Loucy (cell line): ENCODE results near the gene PCED1B.

Experiments used
- H2AFZ ChIP-seq: fragments of 200-600 bp; sonication (generic); 2 replicates; pipeline ENCODE4 v1.6.0; 2016; ENCODE audit warnings: antibody characterized with exemption, mild to moderate bottlenecking, low read length, moderate library complexity
- H3F3A ChIP-seq: fragments of 200-600 bp; 2 replicates; pipeline ENCODE4 v1.6.0; 2016; ENCODE audit warnings: antibody characterized with exemption, low read depth, mild to moderate bottlenecking
- H3K27me3 ChIP-seq: fragments of 200-600 bp; sonication (generic); 2 replicates; pipeline ENCODE4 v1.6.1; 2014; ENCODE audit warnings: low read length, mild to moderate bottlenecking; ENCODE audit not compliant: insufficient read depth, poor library complexity, severe bottlenecking
- H3K36me3 ChIP-seq: fragments of 200-600 bp; sonication (generic); 2 replicates; pipeline ENCODE4 v1.6.1; 2016; ENCODE audit warnings: low read length; ENCODE audit not compliant: insufficient read depth
- H3K4me1 ChIP-seq: fragments of 200-600 bp; sonication (generic); 2 replicates; pipeline ENCODE4 v1.5.1; 2014; ENCODE audit warnings: low read length, mild to moderate bottlenecking; ENCODE audit not compliant: insufficient read depth, poor library complexity, severe bottlenecking
- H3K4me2 ChIP-seq: fragments of 200-600 bp; sonication (generic); 2 replicates; pipeline ENCODE4 v1.6.0; 2014; ENCODE audit warnings: antibody characterized with exemption, low read length, low read depth, mild to moderate bottlenecking; ENCODE audit not compliant: poor library complexity, severe bottlenecking
- H3K4me3 ChIP-seq: fragments of 200-600 bp; sonication (generic); 2 replicates; pipeline ENCODE4 v1.5.1; 2014; ENCODE audit warnings: low read length, mild to moderate bottlenecking, mixed read lengths; ENCODE audit not compliant: poor library complexity, severe bottlenecking
- H3K79me2 ChIP-seq: fragments of 200-600 bp; sonication (generic); 2 replicates; pipeline ENCODE4 v1.6.1; 2014; ENCODE audit warnings: low read length; ENCODE audit not compliant: insufficient read depth
- H3K9ac ChIP-seq: fragments of 200-600 bp; sonication (generic); 2 replicates; pipeline ENCODE4 v1.6.0; 2014; ENCODE audit warnings: mild to moderate bottlenecking, low read depth, low read length, moderate library complexity; ENCODE audit not compliant: poor library complexity, severe bottlenecking
- H3K9me2 ChIP-seq: fragments of 200-600 bp; sonication (generic); replicated peaks from 2 replicates; pipeline ENCODE4 v1.6.1; 2016; ENCODE audit warnings: low read depth, low read length, mixed read lengths
- H3K9me3 ChIP-seq: fragments of 200-600 bp; sonication (generic); 2 replicates; pipeline ENCODE4 v1.6.1; 2014; ENCODE audit warnings: mild to moderate bottlenecking, antibody characterized with exemption, low read length, low read depth; ENCODE audit not compliant: insufficient read depth
- H4K20me1 ChIP-seq: fragments of 200-600 bp; sonication (generic); 2 replicates; pipeline ENCODE4 v1.6.0; 2014; ENCODE audit warnings: antibody characterized with exemption, low read length, mild to moderate bottlenecking; ENCODE audit not compliant: insufficient read depth, poor library complexity, severe bottlenecking
- EZH2phosphoT487 ChIP-seq: fragments of 200-600 bp; IDR thresholded peaks from 2 replicates; pipeline ENCODE4 v1.6.1; 2018; ENCODE audit warnings: antibody characterized with exemption, mild to moderate bottlenecking, moderate library complexity, borderline replicate concordance
- TF ChIP-seq, protein P1 (sequence below): fragments of 200-600 bp; sonication (generic); conservative IDR thresholded peaks from 2 replicates; pipeline ENCODE4 v1.5.1; 2014; ENCODE audit warnings: mild to moderate bottlenecking, antibody characterized with exemption, low read length

The PCED1B gene

GRCh38 chr12:47134005-47134404 is 54.6 kb downstream of the PCED1B start:
- no peaks in the 10 kb centered on the region for H3K9me2 ChIP-seq
- no peak overlapping the region for H3K9ac ChIP-seq
- TF ChIP-seq, protein P1, sequence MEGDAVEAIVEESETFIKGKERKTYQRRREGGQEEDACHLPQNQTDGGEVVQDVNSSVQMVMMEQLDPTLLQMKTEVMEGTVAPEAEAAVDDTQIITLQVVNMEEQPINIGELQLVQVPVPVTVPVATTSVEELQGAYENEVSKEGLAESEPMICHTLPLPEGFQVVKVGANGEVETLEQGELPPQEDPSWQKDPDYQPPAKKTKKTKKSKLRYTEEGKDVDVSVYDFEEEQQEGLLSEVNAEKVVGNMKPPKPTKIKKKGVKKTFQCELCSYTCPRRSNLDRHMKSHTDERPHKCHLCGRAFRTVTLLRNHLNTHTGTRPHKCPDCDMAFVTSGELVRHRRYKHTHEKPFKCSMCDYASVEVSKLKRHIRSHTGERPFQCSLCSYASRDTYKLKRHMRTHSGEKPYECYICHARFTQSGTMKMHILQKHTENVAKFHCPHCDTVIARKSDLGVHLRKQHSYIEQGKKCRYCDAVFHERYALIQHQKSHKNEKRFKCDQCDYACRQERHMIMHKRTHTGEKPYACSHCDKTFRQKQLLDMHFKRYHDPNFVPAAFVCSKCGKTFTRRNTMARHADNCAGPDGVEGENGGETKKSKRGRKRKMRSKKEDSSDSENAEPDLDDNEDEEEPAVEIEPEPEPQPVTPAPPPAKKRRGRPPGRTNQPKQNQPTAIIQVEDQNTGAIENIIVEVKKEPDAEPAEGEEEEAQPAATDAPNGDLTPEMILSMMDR = no peak
- TF ChIP-seq EZH2phosphoT487 = no peak
- no peaks in the 10 kb centered on the region for H4K20me1 ChIP-seq
- no peak overlapping the region for H2AFZ ChIP-seq
- H3K9me3 ChIP-seq = no peaks in the 10 kb centered on the region
- no peak overlapping the region for H3K4me2 ChIP-seq
- H3K36me3 ChIP-seq = no peaks in the 10 kb centered on the region
- no peaks in the 10 kb centered on the region for H3K27me3 ChIP-seq
- no peaks in the 10 kb centered on the region for H3K4me1 ChIP-seq
- H3K79me2 ChIP-seq = no peaks in the 10 kb centered on the region
- H3F3A ChIP-seq = no peaks in the 10 kb centered on the region
- H3K4me3 ChIP-seq = no peak overlapping the region

GRCh38 chr12:47135578-47135977 is 56.2 kb downstream of the PCED1B start:
- H3K9me2 ChIP-seq = no peaks in the 10 kb centered on the region
- TF ChIP-seq EZH2phosphoT487 = no peak
- TF ChIP-seq, protein P1 = no peak

GRCh38 chr12:47139000-47139681 is 59.7 kb downstream of the PCED1B start:
- Histone ChIP-seq H3K79me2 (no peaks in the 10 kb centered on the region), H3K4me3 (no peak overlapping the region), H3K27me3 (no peaks in the 10 kb centered on the region), H3K9ac (no peak overlapping the region), H3F3A (no peaks in the 10 kb centered on the region), H4K20me1 (no peaks in the 10 kb centered on the region), H3K9me2 (no peaks in the 10 kb centered on the region), H3K4me2 (no peak overlapping the region), H3K36me3 (no peaks in the 10 kb centered on the region), H3K9me3 (0 out of 2 replicates have a peak, but pooled peaks cover 3% of the 10 kb centered on the region), H3K4me1 (no peaks in the 10 kb centered on the region), H2AFZ (no peak overlapping the region)
- TF ChIP-seq EZH2phosphoT487 = no peak
- TF ChIP-seq, protein P1 = no peak

More at GRCh38 chr12:47135578-47135977, 56.2 kb downstream of the PCED1B start:
- no peak overlapping the region for H3K4me3 ChIP-seq
- no peaks in the 10 kb centered on the region for H3F3A ChIP-seq
- H3K27me3 ChIP-seq = no peaks in the 10 kb centered on the region
- H4K20me1 ChIP-seq = no peaks in the 10 kb centered on the region
- no peak overlapping the region for H3K9ac ChIP-seq
- 0 out of 2 replicates have a peak, but pooled peaks cover 3% of the 10 kb centered on the region for H3K9me3 ChIP-seq
- H3K4me1 ChIP-seq = no peaks in the 10 kb centered on the region
- H3K4me2 ChIP-seq = no peak overlapping the region
- no peak overlapping the region for H2AFZ ChIP-seq
- H3K36me3 ChIP-seq = no peaks in the 10 kb centered on the region
- no peaks in the 10 kb centered on the region for H3K79me2 ChIP-seq
